Activated gamma-delta T cell (primary cell): ENCODE measurements around the gene NKAIN4.

Experiments
- DNase-seq: peaks from one replicate; lab custom pipeline; 2025; lab: John Stamatoyannopoulos, UW

The NKAIN4 gene

DNA sequence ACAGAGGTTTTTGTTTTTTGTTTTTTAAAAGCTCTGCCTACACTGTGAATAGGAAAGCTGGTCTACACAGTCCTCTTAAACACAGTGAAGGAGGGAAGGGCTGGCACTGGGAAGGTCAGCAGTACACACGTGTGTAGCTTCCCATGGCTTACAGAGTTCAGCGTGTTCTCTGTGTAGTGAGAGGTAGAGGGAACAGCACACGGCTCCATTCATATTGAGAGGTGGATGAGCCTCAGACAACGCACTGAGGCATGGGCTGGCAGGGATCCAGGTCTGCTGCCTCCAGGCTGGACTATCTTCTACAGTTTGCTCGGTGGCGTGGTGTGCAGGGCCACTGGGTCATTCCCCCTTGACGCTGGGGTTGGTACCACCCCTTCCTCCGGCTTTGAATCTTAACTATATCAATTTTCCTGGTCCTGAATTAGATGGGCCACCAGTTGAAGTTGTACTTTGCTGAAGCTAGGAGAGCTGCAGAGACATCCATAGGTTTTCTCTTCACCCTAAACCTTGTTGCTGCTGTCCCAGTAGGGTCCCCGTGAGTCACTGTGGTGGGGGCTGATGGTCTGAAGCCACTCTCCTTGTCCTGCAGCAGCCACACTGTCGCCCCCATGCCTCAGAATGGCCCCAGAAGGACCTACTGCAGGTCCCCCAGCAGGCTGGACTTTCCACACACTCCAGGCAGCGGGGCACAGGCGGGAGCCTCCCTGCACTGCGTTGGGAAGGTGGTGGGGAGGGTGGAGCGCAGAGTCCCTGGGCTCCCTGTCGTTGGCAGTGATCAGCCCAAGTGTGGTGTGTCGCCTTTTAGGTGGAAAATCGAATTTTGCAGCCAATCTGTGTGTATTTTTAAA lies 20.3 kb upstream of the NKAIN4 start:
- no peak for DNase-seq

DNA sequence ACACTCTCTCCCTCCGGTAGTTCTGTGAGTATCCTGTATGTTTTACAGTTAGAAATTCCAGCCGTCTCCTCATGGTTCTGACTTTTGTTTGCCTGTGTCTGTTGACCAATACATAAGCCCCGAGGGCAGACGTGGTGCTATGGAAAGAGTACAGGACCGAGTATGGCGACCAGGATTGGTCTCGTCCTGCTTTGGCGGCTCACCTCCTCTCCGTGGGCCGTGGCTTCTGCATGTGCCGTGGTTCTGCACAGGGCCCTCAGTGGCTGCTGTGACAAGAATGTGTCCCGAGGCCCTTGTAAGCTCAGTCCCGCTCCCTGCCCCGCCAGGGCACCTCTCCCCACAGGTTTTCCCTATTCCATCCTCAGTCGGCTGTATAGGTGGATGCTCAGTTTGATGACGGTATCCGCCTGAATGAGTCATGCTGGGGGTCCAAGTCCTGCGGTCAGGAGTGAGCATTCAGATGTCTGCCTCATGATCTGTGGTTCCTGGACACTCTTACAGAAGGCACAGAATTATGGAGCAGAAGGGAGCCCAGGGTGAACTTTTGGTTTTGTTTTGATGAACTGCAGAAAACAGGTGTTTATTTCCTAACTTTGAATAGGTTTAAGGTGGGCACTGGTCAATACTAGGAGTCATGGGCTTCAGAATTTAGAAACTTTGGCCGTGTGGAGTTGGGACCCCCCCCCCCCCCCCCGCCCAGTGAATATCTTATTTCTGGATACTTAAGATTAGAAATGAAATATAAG lies 19.5 kb upstream of the NKAIN4 start:
- no peak for DNase-seq

DNA sequence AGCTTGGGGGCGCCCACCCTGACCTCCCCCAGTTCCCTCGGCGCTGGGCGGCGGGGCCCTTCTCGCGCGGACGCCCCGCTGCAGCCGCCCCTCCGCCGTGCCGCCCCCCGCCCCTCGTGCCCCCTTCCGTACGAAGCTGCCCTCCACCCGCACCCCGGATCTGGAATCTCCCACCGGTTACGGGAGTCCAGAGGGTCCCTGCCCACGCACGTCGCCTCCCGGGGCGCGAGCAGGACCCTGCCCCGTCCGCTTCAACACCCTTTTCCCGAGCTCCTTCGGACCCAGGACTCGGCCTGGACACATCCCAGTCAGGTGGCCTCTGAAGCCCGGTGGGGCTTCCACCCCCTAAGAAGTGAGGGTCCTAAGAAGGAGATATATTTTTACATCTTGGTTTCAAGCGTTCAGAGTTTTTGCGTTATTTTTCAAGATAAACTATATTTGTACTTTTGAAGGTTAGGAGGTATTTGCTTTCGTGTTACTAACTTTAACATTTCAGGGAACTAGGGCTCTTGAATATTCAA lies 18.9 kb upstream of the NKAIN4 start:
- no peak for DNase-seq

DNA sequence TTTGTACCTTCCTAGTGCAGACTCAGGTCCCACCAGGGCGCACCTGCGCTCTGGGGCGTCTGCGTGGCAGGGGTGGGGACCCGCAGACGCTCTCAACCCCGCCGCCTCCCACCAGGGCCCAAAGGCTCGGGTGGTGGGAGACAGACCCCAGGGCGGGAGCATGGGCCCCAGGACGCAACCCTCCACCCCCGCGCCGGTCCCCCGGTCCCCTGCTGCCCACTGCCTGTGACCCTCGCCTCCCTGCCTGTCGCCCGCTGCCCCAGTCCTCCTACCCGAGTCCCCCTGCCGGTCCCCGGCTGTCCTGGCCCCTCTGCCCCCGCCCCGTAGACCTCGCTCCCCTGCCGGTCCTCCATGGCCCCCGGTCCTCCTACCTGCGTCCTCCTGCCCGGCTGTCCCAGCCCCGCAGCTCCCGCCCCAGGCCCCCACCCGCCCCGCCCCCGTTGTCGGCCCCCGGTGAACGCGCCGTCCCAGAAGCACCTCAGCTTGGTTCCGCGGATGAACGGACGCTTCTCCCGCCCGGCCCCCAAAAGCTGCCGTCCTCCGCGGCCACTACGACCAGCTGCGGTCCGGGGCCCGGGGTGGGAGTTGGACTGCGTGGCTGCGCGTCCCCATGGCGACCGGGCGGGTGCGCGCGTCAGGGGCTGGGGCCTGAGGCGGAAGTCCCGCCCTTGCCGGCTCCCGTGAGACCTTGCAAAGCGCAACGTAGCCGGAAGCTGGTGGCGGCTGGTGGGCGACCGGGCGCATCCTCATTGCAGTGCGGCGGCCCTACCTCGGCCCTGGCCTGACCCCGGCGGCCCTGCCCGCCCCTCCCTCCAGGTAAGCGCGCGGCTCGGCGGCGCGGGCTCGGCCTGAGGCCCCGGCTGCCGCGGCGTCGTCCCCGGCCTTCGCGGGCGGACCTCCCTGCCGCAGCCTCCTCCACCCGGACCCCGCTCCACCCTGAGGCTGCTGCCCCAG lies 18.1 kb upstream of the NKAIN4 start, which contains the start of gene ARFGAP1:
ARFGAP1 (plus strand) TSS at position 709 of the 954 bp plus-strand sequence. CDS start 2,768 bp downstream, outside the sequence.
- peak; percentile 81 for DNase-seq

DNA sequence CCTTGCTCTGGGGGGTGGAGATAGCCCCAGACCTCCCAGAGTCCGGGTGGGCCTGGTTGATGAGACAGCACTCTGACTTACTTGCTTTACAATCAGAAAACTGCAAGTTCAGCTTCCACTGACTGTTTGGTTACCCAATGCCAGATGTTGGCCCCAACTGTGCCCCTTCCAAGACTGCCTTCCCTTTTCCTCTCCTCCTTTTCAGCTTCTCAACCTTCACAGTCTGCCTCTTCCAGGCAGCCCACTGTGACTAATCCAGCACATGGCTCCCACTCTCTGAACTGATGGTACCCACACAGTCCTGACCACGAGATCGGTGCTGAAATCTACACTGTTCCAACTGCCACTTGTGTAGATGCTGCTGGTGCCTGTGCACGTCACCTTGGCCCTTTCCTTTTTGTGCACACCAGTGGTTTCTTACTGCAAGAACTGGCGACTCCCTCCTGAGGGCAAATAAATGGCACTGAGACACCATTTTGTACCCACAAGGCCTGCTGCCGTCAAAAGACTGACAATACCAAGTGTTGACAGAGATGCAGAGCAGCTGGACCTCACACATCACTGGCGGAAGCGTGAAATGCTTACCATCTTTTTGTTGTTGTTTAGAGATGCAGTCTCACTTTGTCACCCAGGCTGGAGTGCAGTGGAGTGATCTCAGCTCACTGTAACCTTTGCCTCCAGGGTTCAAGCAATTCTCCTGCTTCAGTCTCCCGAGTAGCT lies 16.5 kb upstream of the NKAIN4 start:
- no peak for DNase-seq

DNA sequence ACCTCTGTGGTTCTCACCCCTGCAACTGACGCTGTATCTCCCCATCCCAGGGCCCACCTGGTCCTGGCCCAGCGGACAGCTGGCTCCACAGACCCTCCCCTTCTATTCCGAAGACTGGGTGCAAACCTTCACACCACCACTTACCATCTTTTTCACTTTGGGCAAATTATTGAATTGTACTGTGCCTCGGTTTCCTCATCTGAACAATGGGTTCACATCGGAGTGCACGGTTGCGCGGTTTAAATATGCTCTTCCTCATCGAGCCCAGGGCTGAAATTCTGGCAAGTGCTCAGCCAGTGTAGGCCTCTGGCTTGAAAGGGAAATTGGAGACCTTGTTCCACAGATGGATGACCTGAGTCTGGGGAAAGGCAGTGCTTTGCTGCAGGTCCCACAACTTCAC lies 15.5 kb upstream of the NKAIN4 start:
- DNase-seq = no peak

DNA sequence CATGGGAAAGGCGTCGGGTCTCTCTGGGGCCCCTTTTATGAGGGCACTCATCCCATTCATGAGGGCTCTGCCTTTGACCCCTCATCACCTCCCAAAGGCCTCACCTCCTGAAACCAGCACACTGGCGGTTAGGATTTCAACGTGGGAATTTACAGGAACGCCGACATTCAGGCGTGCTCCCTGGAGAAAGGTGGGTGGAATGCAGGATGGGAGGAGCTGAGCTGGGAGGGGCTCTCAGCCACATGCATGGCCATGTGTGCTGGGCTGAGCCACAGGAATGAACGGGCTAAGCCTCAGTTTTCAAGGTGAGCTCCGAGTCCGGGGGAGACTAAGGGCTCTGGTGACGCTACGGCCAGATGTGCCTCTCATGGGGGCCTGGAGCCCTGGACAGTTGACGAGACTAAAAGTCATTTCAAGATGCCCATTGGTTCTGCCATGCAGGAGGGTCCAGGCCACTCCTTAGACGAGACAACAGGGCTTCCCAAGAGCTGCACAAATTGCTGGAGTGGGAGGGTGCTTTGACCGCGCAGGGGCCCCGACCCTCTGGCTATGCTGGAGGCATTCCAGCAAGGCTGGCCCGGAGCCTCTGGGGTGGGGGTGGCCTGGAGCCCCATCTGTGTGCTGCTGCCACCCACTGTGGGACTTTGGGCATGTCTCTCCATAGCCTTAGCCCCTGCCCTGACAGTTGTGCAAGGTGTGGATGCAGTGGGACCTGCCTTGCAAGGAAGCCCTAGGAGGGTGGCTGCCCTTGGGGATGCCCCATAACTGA lies 14.6 kb upstream of the NKAIN4 start:
- no peak for DNase-seq

DNA sequence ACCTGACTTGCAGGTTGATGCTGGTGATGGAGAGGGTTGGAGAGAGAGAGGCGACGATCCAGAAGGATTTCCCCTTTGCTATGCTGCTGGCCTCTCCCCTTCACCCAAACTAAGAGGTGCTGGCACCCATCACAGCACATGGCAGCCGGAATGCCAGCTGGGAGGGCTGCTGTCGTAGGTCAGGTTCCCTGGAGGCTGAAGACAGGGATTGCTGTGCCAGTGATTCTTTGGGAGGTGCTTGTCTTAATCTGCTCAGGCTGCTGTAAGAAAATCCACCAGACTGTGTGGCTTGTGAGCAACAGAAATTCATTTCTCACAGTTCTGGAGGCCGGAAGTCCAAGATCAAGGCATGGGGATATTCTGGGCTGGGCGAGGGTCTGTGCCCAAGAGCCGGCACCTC lies 14.0 kb upstream of the NKAIN4 start:
- no peak for DNase-seq

DNA sequence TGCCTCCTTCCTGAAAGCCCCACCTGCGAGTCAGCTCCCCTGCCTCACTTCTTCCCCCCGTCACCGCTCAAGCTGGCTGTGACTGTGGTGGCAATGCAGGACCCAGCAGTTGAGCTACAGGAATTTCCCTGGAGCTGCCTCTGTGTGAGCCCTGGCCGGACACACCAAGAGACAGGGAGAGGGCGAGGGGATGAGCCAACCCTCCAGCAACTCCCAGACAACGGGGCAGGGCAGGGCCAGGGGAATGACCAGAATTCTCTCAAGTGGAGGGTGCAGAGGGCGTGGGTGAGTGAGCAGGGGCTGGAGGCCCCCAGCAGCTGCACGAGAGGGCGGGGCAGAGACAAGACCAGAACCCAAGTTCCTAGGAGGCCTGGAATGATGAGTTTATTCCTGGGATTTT lies 13.4 kb upstream of the NKAIN4 start:
- no peak for DNase-seq

DNA sequence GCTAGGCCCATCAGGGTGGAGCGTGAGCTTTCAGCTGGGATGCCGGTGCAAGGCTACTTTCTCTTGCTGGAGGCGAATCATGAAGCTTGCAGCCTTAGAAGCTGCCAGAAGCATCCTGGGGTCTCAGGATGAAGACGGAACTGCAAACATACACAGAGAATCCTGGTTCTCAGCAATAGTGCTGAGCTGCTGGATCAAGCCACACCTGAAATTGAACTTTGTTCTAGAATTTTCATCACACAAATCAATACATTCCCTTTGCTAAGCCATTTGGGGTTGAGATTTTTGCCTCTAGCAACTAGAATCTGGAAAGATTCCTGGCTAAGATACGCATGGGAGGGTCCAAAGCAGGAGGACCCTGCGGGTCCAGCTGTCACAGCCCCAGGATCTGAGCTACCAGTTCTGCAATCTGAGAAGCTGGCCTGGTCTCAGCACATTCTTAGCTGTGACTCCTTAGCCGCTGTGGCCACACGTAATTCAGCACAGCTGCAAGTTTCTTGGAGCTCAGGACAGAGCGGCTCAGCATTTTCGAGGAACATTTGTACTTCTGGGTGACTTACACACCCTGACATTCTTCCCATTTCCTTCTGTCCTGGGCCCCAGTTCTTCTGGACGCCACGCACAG lies 11.7 kb upstream of the NKAIN4 start:
- no peak for DNase-seq

DNA sequence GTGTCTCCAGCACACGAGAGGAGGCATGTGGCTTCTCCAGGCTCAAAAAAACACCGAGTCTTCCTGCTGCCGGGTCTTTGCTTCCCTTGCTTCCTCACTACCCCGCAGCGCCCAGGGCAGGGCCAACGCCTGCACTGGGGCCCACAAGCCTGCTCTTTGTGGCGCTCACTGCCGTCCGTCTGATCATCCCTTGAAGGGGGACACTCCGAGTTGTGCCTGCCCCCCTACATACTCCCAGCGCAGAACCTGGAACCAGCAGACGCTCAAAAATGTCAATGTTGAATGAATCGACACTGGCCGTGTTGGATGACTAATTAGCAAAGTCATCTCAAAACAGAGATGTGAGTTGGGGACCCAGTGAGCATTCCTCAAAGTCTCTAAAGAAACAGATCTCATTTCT lies 10.3 kb upstream of the NKAIN4 start:
- DNase-seq = no peak

DNA sequence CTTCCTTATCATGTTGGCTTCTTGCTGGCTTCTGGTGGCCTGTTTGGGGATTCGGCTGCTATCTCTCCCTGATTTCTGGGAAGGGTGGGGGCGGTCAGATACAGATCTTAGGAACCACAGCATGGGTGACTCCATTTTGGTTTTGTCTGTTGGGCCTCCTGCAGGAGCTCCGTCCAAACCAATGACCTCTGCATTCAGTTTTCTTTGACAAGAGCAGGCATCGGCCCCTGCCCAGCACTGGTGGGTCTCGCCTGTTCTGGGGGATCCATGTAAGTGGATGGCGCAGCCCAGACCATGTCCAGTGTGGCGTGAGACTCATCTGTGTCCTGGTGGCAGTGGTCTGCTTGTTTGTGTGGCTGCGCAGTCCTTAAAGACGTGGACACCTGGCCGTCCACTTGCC lies 9.7 kb upstream of the NKAIN4 start:
- no peak for DNase-seq

DNA sequence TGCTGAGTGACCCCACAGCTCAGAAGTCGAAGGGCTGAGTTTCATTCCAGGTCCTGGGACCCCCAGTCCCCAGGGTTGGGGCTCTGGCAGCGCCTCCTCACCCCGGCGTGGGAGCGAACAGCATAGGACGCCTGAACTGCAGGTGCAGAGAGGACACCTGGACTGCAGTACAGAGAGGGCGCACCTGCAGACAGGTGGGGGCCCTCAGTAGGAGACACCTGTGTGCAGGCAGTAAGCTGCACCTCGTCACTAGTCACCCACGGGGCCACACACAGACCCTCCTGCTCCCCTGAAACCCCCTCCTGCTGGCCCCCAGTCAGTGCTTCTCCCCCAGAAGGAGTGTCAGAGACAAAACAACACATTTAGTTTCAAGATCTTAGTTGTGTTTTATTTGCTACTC lies 8.6 kb upstream of the NKAIN4 start:
- no peak for DNase-seq

DNA sequence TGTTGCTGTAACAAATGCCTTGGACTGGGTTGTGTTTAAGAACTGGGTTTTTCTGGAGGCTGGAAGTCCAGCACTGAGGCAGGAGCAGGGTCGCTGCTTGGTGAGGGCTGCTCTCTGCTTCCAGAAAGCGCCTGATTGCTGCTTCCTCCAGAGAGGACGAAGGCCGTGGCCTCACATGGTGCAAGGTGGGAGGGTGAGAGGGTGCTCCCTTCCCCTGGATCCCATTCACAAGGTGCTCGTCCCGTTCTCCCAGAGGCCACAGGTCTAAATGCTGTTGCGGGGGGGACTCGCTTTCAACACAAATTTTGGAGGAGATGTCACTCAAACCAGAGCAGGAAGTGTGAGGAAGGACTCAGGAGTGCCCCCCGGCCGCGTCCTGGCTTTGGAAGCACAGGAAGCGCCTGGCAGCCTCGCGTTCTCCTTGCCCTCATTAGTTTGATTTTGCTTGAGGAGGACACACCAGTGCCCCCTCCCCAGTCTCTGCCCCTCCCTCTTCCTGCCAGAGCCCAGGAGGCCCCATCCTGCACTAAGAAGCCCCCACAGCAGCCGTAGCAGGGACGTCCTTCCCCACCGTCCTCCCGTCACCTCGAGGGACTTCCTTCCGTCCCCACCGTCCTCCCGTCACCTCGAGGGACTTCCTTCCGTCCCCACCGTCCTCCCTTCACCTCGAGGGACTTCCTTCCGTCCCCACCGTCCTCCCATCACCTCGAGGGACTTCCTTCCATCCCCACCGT lies 7.7 kb upstream of the NKAIN4 start:
- no peak for DNase-seq

DNA sequence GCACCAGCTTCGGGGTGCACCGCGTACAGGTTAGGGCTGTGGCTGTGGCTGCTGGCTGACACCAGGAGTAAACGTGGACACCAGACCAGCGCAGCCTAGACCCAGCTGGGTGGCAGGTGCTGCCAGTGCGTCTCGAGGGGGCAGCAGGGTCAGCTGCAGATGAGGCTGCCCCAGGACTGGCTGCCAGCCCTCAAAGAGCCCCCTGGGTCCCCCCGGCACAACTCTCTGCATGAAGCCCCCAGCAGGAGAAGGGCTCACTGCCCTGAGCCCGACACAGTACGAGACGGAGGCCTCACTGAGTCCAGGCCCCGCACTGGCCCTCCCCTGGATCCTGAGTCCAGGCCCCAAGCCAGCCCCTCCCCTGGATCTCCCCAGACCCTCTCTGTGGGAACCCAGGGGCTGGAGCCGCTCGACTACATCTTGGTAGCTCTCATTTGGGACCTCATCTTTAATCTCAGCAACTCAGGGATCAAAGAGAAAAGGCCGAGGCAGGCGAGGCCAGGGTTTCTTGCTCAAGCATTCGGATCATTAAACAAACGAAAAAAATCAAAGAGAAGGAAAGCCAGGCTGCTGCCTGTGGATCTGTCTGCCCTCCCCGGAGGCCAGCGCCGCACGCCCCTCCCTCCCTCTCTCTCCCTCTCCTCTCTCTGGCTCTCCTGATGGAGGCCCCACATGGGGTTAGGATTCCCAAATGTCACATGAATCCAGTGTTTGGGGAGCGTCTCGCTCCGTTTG lies 7.0 kb upstream of the NKAIN4 start:
- no peak for DNase-seq

DNA sequence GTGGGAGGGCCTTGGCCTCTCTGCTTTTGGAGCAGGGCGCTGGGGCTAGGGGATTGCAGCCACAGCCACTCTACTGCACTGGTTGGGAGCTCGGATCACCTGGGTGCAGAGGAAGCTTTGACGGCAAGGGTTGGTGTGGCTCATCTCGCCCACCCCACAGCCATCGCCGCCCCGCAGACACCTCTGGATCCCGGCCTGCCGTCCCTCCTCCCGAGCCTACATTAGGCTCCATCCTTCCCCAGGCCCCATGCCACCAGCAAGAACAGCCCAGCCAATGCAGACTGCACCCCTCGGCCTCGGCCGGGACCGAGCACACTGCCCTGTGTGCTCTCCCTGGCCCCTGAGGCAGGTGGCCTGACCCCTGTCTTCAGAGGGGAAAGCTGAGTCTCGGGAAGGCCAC lies 6.3 kb upstream of the NKAIN4 start:
- DNase-seq = no peak

DNA sequence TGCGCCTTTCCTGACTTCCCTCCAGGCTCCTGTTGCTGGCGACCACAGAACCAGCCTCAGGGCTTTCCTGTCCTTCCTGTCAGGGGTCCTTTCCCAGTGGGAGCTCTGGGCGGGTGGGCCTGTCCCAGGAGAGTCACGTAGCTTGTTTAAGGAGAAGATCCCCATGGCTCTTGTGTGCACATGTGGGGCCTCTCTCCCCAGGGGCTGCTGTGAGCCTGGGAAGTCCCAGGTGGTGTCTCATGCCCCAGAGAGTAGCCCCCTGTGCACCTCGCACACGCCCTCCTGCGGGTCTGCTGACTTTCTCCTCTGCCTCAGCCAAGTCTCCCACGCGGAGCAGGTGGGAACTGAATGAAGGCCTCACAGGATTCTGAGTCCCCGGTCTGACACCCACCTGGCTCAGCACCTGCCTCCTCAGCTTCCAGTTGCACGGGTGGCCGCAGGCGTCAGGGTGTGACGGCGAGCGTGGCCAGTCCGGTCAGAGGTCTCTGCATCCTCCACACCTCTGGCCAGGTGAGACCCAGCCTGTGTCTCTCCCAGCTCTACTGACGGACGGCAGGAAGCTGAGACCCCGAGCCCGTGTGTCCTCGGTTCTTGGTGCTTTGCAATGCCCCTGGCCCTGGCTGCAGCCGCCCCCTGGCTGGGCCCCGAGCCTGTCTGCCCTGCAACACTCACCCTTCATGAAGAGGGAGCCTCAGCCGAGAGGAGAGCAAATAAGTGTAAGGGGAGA lies 5.6 kb upstream of the NKAIN4 start:
- no peak for DNase-seq

DNA sequence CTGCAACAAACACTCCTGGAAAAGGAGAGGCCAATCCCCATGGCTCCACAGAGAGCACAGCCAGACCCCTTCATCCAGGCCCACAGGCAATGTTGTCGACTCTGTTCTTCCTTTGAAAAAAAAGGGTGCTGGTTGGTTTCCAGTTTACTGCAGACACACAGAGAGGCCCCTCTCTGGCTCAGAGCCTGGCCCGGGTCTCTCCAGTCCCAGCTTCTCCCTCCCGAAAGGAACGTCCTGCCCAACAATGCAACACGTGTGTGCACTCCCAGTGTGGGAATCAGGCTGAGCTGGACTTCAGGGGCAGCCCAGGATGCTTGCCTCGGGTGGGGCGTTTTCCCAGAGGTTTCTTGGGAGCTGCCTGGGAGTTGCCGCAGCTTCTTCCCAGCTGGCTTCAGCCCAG lies 4.5 kb upstream of the NKAIN4 start:
- no peak for DNase-seq
